Forelimb muscle (tissue), 1 donor: ENCODE data around the gene DPP10. TPM values are rescaled to one million over a fixed set of nuclear protein-coding genes. Genes with fewer than 3 reads are reported as not detected.
A peak's percentile ranks its signal among the peaks of the same experiment; 100 is the strongest.

Source experiments
- DNase-seq: peaks from one replicate; pipeline ENCODE4 v3.0.0-alpha.2; 2013; ENCODE audit warnings: low read depth
- polyA plus RNA-seq: library from polyadenylated mRNA; unstranded; fragments of 120-200 nt; gene quantifications from one replicate; pipeline ENCODE4 v1.2.1, GENCODE V29; 2013; ENCODE audit not compliant: insufficient read length

Gene DPP10
- polyA plus RNA-seq, 1 donor, result 0.32 TPM

- DNase-seq, result no peak
Observed at GRCh38 chr2:115234186-115234585, 791.7 kb downstream of the DPP10 start.

DNA sequence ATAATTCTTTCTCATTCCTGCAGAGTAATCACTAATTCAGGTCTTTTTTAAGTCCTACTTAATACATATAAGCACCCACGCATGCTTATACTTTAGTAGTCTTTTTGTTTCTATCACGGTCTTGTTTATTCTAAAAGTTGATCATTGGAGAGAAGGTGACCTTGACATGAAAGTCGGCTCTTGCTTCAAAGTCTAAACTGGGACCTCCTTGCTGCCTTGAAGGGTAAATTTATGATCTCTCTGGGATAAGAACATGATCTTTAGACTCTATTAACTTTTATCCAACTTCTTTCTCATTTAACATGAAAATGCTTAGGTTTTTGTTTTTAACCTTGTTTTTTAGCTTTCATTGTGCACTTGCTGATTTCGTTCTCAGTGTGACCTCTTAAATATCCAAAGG, 792.3 kb downstream of the DPP10 start:
- no peak for DNase-seq

GRCh38 chr2:115248066-115248465, 805.6 kb downstream of the DPP10 start:
- DNase-seq, result peak; percentile 20

- no peak for DNase-seq
Observed at GRCh38 chr2:115277366-115277765, 834.9 kb downstream of the DPP10 start.

DNA sequence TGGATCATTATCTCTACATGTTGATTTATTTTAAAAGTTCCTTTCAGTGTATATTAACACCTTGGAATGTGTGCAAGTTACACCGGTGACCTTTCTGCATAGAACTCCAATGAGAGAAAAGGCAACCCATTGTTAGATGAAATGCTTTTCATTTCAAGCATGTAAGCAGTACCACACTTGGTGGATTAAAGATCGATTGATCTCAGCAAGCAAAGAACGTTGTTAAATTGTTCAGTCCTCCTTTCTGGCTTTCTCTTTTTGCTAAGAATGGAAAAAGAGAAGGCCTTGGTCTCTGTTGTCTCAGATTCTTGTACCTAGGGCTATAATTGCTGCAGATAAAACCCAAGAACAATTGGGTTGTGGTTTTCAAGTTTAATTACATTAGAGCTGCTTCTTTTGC, 843.0 kb downstream of the DPP10 start:
- DNase-seq, result no peak

DNA sequence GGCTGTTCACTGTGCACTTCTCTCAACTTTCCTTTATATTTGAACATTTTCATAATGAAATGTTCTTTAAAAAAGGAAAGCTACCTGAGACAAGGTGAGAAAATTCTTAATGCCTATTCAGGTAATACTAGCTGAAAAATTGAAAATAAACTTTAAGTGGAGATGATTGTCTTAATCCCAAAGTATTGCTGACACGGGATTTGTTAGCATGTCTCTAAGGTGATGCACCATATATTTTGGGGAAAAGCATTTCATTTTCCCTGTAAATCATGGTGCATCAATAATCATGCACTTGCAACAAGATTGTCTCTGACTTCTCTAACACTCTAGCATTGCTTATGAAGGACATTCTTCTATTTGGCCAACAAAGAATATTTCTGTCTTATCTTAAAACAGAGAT, 848.0 kb downstream of the DPP10 start:
- no peak for DNase-seq

DNA sequence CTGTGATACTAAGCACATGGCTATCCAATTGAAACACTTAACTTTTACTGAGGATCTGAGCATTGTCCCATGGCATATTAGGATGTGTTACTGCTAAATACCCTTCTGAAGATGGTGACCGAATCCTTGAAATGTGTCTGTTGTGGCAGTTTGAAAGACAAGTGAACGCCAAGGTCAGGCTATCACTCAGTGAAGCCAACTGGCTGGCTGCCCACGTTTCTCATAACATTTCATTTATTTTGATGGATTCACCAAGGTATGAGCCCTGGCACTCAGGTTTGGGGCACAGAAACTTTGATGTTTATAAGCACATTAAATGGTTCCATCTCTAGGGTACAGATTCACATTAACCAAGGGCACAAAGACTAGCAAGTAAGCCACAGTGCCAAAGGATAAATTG, 850.3 kb downstream of the DPP10 start:
- no peak for DNase-seq

DNA sequence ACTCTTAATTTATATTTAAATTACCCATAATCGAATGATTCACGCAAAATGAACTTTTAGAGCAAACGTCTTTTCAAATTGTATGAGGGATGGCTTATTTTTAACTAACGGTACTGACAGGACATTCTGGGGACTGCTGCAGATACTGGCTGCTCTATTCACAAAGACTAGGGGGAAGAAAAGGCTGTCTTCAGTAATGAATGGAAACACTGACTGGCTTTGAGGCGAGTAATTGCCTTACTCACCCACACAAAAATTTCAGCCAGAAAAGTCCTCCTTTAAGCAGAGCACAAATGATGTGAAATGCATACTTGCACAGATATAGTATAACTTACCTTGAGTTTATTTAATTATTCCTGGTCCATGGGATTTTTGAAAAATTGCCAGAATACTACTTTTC, 852.6 kb downstream of the DPP10 start:
- DNase-seq, result no peak

- DNase-seq, result no peak
Observed at GRCh38 chr2:115297056-115297455, 854.6 kb downstream of the DPP10 start.

GRCh38 chr2:115299199-115299598, 856.8 kb downstream of the DPP10 start:
- no peak for DNase-seq

- no peak for DNase-seq
Observed at GRCh38 chr2:115305712-115306111, 863.3 kb downstream of the DPP10 start.

DNA sequence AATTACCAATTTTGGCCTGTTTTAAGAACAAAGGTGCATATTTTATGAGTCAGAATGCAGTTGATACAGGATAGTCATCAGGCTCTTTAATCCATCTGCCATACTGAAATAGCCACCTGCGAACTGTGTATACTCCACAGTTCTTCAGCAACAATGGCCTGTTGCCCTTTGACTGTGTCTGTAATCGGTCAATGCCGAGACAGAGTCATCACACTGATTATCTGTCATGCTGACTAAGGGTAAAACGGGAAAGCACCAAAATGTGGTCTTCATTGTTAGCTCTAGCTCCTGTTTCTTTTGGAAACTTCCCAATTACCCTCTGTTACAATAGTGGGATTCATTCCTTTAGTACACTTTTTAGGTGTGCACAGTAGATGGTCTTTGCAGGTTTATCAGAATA, 871.7 kb downstream of the DPP10 start:
- no peak for DNase-seq

DNA sequence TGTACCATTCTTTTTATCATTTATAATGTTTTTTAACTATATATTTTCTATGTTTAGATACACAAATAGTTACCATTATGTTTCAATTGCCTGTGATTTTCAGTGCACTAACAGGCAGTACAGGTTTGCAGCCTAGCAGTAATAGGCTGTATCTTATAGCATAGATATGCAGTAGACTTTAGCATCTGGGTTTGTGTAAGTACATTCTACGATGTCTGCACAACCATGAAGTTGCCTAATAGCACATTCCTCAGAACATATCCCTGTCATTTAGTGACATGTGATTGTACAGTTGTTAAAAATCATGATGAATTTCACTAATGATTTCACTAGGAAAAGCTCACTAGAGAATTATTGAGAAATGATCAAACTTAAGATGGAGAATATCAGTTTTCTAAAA, 884.6 kb downstream of the DPP10 start:
- no peak for DNase-seq

DNA sequence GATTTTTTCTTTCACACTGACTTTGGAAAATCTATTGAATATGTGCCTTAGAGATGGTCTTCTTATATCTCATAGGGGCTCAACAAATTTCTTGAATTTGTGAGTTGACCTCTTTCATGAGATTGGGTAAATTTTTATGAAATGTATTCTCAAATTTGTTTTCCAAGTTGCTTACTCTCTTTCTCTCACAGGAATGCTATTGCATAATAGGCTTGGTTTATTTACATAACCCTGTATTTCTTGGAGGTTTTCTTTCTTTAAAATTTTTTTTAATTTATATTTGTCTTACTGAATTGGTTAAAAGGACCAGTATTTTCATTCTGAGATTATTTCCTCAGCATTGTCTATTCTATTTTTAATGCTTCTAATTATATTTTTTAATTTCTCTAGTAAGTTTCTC, 917.1 kb downstream of the DPP10 start:
- DNase-seq, result no peak

DNA sequence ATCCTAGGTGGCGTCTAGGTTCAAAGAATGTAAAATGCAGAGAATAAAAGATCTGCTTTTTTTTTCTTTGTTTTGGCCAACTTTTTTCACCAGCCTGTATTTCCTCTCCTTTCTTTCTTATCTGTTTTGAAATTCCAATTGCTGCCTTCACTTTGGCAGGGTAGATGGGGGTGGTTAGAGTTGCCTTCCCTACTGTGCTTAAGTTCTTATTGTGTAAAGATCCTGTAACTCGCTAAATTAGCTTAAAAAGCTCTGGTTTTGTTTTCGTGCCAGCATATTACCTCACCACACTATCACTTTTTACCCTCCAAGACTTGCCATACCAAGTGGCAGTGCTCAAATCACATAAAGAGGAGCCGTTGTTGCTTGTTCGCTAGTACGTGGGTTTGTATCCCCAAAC, 921.7 kb downstream of the DPP10 start:
- DNase-seq, result no peak

DNA sequence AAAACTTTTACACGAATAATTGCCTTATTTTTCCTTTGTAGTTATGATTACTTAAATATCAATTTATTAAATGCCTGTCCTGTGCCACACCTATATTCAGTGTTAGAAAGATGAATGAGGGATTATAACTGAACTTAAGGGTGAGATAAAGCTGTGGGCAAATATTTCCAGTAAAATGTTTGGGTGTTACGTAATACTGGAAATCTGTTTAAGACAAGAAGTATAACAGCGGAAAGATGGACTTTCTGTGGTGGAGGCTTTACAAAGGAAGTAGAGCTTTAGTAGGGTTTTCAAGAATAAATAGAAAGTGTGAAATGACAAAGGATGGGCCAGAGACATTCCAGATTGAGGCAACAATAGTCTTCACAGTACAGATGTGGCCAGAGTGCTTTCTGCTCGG, 927.0 kb downstream of the DPP10 start:
- no peak for DNase-seq

- DNase-seq, result no peak
Observed at GRCh38 chr2:115374981-115375380, 932.5 kb downstream of the DPP10 start.

- no peak for DNase-seq
Observed at GRCh38 chr2:115384399-115384798, 942.0 kb downstream of the DPP10 start.

DNA sequence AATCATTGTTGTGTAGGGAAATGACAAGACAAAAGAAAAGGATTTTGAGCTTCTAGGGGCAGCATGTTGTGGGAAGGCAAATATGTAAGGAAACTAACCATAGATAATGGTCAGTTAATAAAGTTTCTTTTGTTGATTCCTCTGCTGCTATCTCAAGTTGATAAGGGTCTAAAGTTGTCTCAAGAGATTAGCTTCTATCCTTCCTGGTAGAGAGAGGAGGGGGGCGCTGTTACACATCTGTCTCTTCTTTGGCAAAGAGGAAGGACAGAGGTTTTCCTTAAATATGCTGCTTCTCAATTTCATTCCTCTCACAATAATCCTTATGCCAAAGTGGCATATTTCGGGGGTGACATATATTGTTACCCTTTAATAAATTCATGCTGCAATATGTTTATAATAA, 944.0 kb downstream of the DPP10 start:
- no peak for DNase-seq

DNA sequence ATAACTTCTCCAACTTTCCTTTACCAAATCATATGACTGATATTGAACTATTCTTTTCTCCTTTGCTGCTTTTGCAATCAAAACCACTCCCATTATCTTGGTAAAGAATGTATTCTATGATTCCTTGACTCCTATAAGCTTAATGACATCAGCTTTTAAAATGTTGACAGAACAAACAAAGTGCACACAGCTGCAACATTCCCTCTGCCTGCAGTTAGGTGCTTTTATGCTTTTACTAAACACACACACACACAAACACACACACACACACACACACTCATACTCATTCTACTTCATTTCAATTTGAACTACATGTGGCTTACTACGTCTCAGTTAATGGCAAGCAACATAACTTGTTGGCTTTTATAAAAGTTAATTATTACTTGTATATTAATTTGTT, 946.6 kb downstream of the DPP10 start:
- no peak for DNase-seq

DNA sequence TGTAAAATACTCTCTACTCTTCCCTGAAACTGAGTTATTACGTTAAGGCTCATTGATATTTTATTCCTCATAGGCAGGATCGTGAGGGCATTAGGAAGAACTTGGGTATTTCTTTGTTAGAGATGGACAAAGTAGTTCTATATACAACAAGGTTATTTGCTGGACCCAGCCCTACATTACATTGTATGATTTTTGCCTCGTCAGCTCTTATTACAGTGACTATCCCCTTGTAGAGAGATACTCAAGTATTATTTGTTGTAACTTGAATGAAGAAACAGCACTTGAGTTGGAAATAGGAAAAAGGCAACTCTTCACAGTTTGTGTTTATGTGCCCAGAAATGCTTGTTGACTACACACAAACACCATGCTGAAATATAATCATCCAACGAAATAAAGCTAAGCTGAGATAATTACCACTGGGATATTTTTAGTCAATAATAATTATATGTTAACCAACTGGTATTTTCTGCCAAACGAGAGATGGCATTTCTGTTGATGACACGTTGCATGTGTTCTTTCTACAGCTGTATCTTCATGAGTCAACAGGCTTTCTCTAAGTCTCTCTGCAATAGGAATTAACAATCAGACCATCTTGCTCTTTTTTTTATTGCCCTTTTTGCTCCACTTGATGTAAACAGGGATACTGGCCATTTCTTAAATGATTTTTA, 947.6 kb downstream of the DPP10 start:
- DNase-seq, result no peak

GRCh38 chr2:115396579-115396978, 954.1 kb downstream of the DPP10 start:
- no peak for DNase-seq

DNA sequence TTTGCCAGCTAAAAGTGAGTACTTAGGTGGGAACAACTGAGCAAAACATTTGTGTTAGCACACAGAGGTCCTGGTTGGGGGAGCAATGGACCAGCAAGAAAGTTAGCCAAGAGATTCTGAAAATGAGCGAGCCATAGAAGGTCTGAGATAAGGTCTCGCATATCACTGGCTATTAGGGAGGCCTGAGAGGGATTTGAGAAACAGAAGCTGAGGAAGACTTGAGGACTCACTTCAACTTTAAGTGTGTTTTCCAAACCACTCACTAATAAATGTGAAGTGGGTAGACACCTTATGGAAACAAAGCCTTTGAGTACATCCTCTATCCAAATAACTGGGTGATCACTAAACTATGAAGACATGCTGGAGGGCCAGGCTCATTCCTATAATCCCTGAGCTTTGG, 958.5 kb downstream of the DPP10 start:
- DNase-seq, result no peak

DNA sequence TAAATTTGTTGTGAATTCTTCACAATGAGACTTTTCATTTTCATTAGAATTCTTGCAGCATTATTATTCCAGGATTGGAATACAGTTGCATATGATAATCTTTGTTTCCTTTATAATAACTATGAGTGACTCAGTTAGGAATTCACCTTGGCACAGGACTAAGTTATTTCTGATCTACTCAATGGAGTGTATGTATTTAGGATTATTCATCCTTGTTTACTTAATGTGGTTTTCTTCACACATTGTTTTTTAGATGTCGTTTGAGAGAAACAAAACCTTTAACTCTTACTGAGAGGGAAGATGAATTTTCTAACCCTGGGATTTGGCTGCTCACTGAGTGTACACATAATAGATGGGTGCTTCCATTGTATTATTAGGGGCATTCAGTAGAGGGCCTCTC, 970.1 kb downstream of the DPP10 start:
- no peak for DNase-seq
